Activated CD8-positive, alpha-beta memory T cell treated with anti-CD3 and anti-CD28 coated beads for 4 hours (primary cell): ENCODE results near the gene PAQR7.

Experiments
- DNase-seq, 2 donors: peaks; one replicate each; pipeline ENCODE4 v3.0.0-alpha.2; 2020; ENCODE audit warnings: low read depth in 2 of 2

The PAQR7 gene

DNA sequence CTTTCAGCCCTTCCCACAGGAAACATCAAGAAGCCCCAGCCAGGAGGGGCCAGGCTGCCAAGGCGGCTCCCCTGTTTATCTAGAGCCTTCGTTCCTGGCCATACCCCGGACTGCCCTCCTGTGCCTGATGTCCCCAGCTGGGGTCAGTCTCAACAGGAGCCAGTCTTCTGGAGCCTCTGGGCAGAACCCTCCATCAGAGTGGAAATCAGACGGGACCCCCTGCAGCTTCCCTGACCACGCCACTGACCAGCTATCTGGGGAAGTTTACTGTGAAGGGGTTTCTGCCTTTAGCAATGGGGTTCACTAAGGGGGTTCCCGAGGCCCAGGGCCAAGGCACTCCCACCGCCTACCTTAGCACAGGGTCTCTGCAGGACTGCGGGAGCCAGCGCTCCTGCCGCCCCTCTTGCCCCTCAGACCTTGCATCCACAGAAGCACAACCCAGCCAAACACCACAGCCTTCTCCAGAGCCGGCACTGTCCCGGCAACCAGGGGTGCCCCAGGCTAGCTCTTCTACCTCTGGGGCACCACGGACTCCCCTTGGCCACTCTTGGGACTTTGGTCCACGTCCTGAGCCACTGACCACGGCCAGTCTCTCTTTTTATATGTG is 59.3 kb downstream of the PAQR7 start:
- DNase-seq = no peak

DNA sequence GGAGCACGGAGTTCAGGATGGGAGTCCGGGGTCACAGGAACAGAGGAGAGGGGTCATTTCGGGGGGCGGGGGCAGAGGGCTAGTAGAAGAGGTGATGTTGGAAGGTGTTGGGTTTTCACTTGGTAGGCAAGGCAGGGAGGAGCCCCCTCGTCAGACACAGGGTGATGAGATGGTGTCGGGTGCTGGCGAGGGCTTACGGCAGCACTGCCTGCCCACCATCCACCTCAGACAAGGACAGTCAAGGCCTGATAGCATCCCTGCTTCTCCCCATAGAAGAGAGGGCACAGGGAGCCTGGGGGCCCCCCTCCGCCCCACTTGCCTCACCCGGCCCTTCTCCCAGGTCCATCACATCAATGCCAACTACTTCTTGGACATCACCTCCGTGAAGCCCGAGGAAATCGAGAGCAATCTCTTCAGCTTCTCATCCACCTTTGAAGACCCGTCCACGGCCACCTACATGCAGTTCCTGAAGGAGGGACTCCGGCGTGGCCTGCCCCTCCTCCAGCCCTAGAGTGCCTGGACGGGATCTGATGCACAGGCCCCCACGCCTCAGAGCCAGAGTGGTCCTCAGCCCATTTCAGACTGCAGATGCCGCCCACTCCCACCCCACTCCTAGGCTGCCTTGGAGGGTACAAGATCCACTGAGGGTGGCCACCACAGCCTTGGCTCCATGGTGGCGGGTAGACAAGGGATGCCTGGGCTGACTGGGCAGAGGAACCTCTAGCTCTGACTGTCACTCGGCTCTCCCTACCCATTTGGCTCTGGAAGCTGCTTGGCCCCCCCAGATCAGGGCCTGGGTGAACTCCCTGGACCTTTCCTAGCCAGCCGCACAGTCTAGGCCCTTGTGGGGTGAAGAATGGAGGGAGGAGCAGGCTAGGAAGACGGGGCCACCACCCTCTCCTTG is 60.0 kb downstream of the PAQR7 start:
- DNase-seq = no peak

DNA sequence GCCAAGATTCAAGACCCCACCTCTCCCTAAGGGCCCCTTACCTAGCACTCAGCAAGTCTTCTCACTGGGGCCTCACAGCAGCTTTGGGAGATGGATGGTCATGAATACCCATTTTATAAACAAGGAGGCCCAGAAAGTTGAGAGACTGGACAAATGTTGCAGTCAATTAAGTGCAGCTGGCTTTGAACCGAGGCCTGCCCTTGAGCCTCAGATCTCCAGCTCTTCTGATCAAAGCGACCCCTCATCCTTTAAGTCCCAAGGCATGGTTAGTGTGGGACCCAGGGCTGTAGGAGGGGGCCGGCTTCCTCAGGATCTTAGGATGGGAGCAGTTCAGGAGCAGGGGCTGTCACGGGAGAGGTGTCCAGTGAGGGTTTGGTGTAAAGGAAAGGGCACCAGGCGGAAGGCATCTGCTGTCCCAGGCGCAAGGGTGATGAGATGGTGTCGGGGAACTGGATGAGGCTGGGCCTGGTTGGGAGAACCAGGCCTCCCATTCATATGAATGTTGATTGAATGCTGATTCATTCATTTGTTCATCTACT is 60.9 kb downstream of the PAQR7 start:
- DNase-seq = no peak

DNA sequence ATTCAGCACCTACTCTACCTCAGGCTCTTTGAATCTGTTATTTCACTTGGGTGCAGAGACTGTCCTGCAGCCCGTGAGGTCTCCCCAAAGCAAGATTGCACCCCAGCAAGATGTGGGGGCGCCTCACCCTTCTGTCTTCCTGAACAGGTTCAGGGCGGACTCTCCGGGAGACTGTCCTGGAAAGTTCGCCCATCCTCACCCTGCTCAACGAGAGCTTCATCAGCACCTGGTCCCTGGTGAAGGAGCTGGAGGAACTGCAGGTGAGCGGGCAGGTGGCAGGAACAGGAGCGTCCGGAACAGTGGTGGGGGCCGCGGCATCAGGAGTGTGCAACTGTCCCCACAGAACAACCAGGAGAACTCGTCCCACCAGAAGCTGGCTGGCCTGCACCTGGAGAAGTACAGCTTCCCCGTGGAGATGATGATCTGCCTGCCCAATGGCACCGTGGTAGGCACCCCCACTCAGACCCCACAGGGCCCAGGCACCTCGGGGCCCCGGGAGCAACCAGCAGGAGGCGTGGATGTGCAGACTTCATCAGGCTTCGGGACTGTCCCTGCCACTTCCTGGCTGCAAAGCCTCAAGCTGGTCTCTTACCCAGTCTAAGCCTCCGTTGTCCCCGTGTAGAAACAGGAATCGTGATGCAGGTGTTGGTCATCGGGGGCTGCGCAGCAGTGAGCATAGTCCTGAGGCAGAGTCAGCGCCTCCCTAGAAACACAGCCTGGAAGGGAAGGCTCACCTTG is 61.6 kb downstream of the PAQR7 start:
- DNase-seq = no peak

DNA sequence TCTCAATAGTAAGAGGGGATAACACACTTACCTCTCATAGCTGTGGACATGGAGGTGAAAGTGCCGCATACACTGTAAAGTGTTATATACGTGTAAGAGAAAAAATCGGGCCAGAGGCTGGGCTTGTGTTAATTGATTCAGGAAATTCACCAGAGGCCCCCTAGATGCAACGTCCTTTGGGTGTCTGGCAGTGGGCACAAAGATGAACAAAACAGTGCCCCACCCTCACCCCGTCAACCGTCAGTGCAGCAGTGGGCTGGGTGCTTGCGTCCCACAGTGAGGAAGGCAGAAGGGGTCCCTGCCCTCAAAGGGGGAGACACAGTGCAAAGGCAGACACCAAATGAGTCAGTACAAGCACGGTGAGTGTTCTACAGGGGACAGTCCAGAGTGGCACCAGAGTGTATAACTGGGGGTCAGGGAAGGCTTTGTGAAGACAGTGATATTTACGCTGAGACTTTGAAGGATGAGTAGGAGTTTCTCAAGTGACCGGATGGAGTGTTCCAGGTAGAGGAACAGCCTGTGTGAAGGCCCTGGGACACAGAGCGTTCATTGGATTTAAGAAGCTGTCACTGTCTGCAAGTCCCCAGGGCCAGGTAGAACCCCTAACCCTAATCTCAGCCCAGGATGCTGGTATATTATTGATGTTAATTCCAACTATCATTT is 62.3 kb downstream of the PAQR7 start:
- DNase-seq = no peak
